Stimulated activated CD4-positive, alpha-beta T cell treated with anti-CD3 and anti-CD28 coated beads, TNF-alpha, amount 100 ng/mL, for 24 hours (primary cell): ENCODE data around the gene ZNF362.

Experiments used
- DNase-seq, 3 experiments: peaks; one replicate each; pipeline ENCODE4 v3.0.0-alpha.2; 2020; ENCODE audit warnings: low read depth in 3 of 3

ZNF362 gene

DNA sequence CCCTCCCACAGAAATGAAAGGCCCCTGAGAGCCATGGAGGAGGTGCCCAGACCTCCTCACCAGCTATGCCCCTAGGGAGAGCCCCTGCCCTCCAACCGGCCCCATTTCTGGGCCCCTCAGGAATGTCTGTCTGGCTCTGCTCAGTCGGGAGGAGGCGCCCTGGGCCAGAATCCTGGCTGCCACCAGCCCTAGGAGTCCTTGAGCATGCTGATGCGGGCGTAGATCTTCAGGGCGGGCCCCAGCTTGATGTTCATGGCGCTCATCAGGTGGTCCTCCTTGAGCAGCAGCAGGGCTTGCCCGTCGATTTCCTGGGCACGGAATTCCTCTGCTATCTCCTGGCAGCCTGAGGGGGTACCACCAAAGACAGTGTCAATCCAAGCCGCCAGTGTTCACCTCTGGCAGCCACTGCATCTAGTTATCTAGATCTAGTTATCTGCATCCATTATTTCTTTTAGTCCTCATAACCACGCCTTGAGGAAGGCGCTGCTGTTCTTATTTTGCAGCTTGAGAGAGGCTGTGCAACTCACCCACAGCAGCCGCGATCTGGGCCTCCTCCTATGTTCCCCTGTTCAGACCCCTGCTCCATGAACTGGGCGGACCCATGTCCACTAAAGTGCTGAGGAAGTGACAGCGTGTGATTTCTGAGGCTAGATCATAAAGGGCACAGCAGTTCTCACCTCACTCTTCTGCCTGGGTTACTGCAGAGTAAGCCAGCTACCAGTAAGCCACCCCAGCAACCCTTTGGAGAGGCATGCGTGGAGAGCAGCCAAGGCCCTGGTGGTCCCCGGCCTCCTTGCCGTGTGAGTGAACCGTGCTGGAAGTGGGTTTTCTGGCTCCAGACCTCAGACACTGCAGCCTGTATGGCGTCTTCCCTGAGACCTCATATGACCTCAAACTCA, 68.6 kb downstream of the ZNF362 start:
- no peak for DNase-seq

DNA sequence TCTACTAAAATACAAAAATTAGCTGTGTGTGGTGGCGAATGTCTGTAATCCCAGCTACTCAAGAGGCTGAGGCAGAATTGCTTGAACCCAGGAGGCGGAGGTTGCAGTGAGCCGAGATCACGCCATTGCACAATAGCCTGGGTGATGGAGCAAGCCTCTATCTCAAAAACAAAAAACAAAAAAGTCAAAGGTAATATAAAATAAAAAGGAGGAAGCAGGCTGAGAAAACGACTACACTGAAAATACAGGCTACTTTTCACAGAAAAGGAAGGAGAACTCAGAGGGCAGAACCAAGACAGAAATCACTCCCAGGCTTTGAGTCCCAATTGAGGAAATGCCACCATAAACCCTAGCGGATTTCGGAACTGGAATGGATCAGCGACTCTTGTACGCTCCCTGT, 70.5 kb downstream of the ZNF362 start:
- no peak for DNase-seq

DNA sequence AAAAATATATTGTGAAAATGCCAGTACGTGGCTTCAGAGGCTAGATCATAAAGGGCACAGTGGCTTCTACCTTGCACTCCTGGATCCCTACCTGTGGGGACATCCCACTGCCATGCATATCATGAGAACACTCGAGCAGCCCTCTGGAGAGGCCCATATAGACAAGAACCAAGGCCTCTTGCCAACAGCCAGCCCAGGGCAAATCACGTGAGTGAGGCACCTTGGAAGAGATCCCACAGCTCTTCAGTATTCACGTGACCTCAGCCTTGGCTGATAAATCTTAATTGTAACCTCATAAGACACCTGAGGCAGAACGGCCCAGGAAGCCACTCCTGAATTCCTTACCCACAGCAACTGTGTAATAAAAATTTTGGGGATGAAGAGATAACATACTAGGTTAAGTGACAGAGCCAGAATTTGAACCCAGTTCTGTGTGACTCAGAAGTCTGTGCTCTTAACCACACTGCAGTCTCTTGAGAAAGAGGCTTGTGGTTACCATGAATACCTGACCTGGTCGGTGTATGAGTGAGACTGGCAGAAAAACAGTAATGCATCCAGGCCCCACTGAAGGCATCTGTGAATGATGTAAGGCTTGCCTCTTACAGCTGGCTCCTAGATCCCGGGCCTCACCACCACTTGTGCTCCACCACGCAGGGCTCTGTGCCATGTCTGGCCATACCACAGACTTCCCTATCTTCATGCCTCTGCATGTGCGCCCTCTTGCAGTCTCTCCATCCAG, 71.5 kb downstream of the ZNF362 start:
- no peak for DNase-seq

- DNase-seq: no peak
Measured at GRCh38 chr1:33328817-33329216, 72.5 kb downstream of the ZNF362 start.

- DNase-seq: no peak
Measured at GRCh38 chr1:33329600-33330305, 73.5 kb downstream of the ZNF362 start.

- DNase-seq: no peak
Measured at GRCh38 chr1:33330361-33330890, 74.1 kb downstream of the ZNF362 start.

DNA sequence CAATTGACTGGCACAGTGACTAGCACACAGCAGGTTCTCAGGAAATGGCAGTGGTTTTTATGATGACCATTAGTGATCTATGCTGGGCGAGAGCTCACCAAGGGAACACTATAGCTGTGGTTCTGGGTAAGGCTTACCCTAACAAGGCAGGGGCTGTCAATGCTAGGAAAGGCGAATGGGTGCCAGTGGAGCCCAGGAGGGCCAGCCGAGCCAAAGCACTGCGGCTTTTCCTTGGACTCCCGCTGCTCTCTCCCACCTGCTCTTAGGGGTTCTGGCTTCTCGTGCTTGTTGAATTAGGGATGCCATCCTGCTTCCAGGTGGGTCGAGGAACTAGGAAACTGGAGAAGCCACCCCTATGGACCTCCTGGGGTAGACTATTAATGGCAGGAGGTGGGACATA, 74.6 kb downstream of the ZNF362 start:
- no peak for DNase-seq

DNA sequence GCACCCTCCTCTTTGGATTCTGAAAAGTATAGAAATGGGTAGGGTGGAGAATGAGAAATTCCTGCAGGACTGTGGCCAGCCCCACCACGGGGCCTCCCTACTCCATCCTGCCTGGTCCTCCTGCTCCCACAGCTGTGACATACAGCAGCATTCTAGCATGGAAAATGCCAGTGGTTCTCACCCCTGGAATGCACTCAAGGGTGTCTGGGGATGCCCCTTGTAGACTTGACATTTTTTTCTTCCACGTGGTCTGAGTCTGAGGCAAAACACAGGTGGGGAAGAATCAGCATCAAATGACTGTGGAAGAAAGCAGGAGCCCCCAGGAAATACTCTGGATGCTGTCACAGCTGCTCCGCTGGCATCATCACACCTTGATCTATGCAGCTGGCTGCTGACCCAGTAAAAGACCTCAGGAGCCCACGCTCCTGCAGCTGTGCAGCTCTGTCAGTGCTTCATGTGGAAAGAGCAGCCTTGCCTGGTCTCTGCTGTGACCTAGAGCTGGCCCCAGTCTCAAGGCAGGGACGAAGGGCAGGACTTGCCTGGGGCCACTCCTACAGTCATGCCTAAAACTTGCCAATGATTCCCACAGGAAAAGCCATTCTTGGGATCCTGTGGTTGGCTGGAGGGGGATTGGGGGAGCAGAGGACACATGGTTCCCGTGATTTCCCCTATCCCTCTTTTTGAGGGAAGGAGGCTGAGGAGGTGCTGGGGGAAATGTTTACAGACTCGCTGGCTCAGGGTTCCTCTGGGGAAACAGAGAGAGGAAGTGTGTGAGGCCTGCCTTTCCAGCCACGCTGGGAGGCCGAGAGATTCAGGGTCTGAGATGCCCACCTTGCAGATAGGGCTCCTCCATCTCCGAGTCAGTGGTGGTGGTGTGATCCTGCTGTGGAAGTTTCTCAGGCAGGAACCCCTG, 75.4 kb downstream of the ZNF362 start:
- no peak for DNase-seq

GRCh38 chr1:33332357-33332789, 76.1 kb downstream of the ZNF362 start:
- no peak for DNase-seq

- DNase-seq: no peak
Measured at GRCh38 chr1:33332881-33333280, 76.6 kb downstream of the ZNF362 start.

GRCh38 chr1:33334081-33334552, 77.8 kb downstream of the ZNF362 start:
- DNase-seq: no peak

GRCh38 chr1:33335020-33335419, 78.7 kb downstream of the ZNF362 start:
- DNase-seq: no peak

DNA sequence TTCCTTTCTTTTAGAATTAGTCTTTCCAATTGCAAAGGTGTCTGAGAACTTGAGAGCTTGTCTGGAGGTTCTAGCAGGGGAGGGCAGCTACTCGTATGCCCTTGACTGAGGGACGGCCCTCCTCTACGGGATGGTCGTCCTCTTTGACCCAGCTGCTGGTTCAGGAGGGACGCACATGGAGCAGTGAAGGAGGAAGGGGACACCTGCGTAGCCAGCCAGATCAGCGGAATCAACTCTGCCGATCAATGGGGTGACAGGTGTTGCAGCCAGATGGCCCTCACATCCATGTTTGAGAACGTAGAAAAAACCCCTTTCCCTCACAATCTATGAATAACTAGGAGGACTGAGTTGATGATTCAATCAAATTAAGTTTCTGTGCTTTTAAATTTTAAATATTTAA, 80.3 kb downstream of the ZNF362 start:
- DNase-seq: no peak

DNA sequence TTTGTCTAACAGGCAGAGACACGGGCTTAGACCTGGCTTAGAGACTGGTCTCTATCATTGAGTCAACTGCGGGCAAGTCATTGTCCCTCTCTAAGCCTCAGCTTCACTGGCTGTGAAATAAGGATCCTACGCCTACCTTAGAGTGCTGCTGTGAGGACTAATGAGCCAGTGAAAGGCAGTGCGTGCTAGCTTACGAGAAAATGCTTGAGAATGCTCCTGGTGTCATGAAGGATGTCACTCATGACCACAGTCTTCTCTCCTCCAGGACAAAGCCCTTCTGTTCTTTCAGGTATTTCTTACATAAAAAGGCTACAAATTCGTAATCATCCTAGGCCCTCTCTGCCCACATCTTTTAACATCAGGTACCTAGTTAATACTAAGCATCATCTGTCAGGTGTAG, 81.1 kb downstream of the ZNF362 start:
- no peak for DNase-seq

DNA sequence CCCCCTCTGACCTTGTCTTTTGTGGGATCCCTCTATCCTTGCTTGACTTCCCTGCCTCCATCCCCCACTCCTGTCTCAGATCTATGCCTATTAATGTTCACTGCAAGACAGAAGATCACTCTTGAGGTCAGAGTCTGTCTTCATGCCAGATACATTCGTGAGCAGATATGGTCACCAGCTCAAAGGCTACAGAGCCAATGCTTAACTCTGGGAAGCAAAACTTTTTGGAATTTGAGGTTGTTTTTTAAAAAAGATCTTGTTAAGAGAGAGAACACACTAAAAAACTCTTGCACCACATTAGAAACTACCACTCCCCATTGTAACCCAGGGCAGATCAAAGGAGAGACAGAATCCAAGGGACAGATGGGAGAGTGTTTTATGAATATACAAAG, 81.8 kb downstream of the ZNF362 start:
- no peak for DNase-seq

DNA sequence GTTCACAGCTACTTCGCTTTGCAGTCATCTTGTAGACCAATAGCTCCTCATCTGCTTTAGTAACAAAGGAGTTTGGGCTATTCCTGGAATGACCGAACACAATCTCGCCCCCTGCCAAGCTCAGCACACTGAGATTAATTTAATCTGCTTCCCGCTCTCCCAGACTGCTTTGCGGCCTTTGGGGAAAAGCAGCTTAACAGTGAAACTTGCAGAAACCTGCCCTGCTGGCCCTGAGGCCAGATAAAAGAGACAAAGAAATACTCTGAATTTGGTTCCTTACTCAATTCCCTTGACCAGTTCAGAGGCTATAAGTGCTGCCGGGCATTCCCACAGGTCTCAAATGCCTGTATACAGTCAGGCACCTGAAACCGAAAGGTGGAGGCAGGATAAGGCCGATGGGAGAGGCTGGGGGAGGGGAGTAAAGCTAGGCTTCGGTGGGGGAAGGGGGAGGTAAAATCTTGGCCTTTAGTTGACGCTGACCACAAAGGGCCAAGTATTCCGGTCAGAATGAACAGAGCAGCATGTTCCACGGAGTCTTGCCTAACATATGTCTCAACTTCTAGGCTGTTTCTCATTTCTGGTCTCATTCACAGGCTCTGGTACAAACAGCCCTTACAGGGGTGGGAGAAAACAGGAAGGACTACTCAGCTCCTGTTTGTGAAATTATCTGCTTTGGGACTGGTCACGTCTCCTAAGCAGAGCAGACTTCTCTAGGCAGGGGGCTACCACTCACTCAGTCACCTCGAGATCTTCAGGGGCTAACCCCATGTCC, 82.3 kb downstream of the ZNF362 start:
- DNase-seq: no peak

DNA sequence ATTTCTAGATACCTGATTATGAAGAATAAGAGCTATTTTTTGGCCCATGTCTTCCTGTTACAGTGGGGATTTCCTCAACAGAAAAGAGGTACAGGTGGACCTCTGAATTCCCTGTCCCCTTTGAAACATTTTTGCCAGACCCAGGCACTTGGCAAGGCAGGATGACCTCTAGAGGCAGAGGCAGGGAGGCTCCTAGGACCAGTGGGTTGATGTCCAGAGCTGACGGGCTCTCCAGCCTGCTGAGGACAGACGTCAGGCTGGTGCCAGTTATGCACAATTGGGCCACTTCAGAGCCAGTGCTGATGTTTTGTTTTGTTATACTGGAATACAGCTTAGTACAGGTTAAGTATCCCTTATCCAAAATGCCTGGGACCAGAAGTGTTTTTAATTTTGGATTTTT, 83.1 kb downstream of the ZNF362 start:
- no peak for DNase-seq

GRCh38 chr1:33341190-33341589, 84.9 kb downstream of the ZNF362 start:
- DNase-seq: no peak

DNA sequence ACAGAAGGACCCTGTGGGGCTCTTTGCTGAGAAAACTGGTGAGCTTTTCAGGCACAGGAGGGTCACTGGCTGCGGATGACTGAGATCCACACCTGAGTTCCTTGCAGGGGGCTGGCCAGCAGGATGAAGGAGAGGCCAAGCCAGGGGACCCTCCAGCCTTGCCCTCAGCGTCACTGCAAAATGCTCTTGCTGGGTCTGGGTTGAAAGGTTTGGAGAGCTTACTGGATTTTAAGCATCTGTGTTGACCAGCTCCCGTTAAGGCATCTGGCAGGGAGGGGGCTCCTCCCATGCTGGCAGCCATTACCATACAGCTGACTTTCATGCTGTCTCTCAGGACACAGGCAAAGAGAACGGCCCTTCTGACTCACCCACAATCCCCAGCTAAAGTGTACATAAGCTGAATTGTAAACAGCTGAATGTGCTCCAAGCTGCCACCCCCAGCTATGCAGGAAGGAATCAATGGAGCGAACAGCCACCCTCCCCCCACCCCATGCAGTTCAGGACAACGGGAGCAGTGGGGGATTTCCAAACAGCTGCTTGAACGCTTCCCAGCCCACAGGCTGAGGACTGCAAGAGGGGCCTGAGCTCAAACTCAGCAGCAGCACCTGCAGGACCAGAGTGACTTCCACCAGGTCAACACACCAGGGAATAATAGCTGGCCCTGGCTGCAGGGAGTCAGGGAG, 85.9 kb downstream of the ZNF362 start:
- no peak for DNase-seq

GRCh38 chr1:33343539-33343938, 87.2 kb downstream of the ZNF362 start:
- DNase-seq: no peak
